IPS-15b (cell line): ENCODE data around the gene RPL13.

ENCODE experiments used
- H3K27me3 ChIP-seq: one replicate; pipeline ENCODE4 v1.6.1; 2013; ENCODE audit warnings: low read length; ENCODE audit not compliant: control insufficient read depth, insufficient read depth
- H3K36me3 ChIP-seq: one replicate; pipeline ENCODE4 v1.6.1; 2013; ENCODE audit warnings: low read length; ENCODE audit not compliant: control insufficient read depth, insufficient read depth
- H3K4me1 ChIP-seq: one replicate; pipeline ENCODE4 v1.6.1; 2013; ENCODE audit warnings: mild to moderate bottlenecking, low read length; ENCODE audit not compliant: control insufficient read depth, insufficient read depth
- H3K4me3 ChIP-seq: one replicate; pipeline ENCODE4 v1.5.1; 2013; ENCODE audit warnings: low read depth, low read length
- H3K9ac ChIP-seq: one replicate; pipeline ENCODE4 v1.6.1; 2013; ENCODE audit warnings: low read depth, mild to moderate bottlenecking, low read length
- H3K9me3 ChIP-seq: one replicate; pipeline ENCODE4 v1.6.1; 2013; ENCODE audit warnings: mild to moderate bottlenecking, low read length; ENCODE audit not compliant: control insufficient read depth, insufficient read depth

RPL13 gene

DNA sequence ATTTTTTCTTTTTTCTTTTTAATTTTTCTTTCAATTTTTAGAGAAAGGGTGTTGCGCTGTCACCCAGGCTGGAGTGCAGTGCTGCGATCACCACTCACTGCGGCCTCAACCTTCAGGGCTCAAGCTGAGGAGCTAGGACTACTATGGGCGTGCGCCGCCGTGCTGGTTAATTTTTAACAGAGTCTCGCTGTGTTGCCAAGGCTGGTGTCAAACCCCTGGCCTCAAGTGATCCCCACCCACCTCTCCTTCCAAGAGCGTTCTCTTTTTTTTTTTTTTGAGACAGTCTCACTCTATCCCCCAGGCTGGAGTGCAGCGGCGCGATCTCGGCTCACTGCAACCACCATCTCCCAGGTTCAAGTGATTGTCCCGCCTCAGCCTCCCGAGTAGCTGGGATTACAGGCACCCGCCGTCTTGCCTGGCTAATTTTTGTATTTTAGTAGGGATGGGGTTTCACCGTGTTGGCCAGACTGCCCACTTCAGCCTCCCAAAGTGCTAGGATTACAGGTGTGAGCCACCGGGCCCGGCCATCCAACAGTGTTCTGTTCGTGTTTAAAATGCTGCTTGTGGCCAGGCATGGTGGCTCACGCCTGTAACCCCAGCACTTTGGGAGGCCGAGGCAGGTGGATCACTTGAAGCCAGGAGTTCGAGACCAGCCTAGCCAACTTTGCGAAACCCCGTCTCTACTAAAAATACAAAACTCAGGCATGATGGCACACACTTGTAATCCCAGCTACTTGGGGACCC, 14.5 kb upstream of the RPL13 start:
- H3K4me3 ChIP-seq = no peak overlapping the region
- H3K9me3 ChIP-seq = no peaks in the 10 kb centered on the region
- H3K9ac ChIP-seq = no peak overlapping the region
- peaks cover 55% of the 10 kb centered on the region for H3K36me3 ChIP-seq
- no peaks in the 10 kb centered on the region for H3K27me3 ChIP-seq
- no peaks in the 10 kb centered on the region for H3K4me1 ChIP-seq

DNA sequence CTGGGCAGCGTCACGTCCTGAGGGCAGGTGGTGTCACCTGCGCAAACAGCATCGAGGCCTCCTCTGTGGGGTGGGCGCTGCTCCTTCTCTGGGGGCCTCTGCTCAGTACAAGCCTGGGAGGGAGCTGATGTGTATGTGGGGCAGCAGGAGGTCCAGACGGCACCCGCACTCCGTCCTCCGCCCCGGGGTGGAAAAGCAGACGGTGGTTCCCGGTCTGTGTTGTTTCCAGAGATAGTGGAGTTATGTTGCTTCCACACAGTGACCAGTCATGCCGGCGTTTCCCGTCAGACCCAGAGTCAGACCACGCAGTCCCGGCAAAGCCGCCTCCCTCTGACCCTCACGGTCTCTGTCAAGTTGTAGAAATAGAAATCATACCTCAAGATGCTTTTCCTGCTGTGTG, 13.7 kb upstream of the RPL13 start:
- H3K36me3 ChIP-seq = peaks cover 58% of the 10 kb centered on the region
- no peaks in the 10 kb centered on the region for H3K4me1 ChIP-seq
- no peaks in the 10 kb centered on the region for H3K27me3 ChIP-seq
- no peak overlapping the region for H3K9ac ChIP-seq
- H3K9me3 ChIP-seq = no peaks in the 10 kb centered on the region
- no peak overlapping the region for H3K4me3 ChIP-seq

DNA sequence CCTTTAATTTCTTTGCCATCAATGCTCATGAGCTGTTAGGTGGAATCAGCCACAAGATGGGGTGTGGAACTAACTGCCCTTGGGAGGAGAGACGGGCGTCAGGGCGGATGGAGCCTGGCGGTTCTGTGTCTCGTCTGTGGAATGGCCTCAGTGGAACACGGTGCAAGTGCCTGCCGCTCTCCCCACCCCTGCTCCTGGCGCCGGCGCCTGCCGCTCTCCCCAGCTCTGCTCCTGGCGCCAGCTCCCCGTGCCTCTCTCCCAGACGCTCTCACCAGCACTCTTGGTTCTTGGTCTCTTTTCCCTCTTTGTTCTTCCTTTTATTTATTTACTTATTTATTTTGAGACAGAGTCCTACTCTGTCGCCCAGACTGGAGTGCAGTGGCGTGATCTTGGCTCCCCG, 13.2 kb upstream of the RPL13 start:
- no peak overlapping the region for H3K4me3 ChIP-seq
- no peaks in the 10 kb centered on the region for H3K9me3 ChIP-seq
- H3K4me1 ChIP-seq = no peaks in the 10 kb centered on the region
- no peak overlapping the region for H3K9ac ChIP-seq
- no peaks in the 10 kb centered on the region for H3K27me3 ChIP-seq
- peaks cover 58% of the 10 kb centered on the region for H3K36me3 ChIP-seq

DNA sequence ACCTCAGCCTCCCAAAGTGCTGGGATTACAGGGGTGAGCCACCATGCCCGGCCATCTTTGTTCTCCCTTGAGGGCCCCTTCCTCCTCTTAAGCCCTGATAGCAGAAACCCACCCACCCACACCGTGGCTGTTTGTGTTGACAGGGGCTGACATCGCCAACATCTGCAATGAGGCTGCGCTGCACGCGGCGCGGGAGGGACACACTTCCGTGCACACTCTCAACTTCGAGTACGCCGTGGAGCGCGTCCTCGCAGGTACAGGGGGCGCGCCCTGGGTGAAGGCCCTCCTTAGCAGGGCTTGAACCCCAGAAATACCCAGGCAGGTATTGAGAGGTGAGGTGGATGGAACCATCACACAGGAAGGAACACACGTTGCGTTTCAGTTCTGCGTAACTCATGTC, 12.6 kb upstream of the RPL13 start:
- no peak overlapping the region for H3K4me3 ChIP-seq
- H3K36me3 ChIP-seq = peaks cover 63% of the 10 kb centered on the region
- no peaks in the 10 kb centered on the region for H3K27me3 ChIP-seq
- no peaks in the 10 kb centered on the region for H3K9me3 ChIP-seq
- H3K4me1 ChIP-seq = no peaks in the 10 kb centered on the region
- no peak overlapping the region for H3K9ac ChIP-seq

DNA sequence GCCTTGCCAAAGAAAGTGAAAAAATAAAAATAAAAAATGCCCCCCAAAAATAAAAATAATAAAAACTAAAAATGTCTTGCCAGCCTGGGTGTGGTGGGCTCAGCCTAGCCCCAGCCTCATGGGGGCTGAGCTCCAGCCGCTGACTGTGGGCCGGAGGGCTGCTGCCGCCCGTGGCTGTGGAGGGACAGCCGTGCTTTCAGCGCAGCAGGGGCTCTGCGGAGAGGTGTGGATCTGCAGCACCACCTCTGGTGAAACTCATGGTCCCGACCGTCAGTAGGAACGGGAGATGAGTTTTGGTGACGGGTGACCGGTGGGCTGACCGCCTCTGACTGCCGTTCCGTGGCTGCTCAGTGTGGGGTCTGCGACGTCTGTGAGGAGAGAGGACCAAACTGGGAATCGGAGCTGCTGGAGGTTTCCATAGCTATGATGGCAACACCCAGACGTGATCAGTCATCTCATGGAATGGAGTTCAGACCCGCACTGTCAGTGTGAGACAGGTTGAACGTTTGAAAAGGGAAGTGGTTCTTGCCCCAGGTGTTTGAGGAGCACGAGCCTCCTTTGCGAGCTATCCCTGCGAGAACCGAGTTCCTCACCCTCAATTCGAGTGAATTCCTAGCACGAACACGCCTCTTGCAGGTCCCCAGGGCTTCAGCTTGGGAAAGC, 12.0 kb upstream of the RPL13 start:
- no peaks in the 10 kb centered on the region for H3K4me1 ChIP-seq
- H3K9me3 ChIP-seq = no peaks in the 10 kb centered on the region
- H3K27me3 ChIP-seq = no peaks in the 10 kb centered on the region
- H3K9ac ChIP-seq = no peak overlapping the region
- peaks cover 65% of the 10 kb centered on the region for H3K36me3 ChIP-seq
- no peak overlapping the region for H3K4me3 ChIP-seq

DNA sequence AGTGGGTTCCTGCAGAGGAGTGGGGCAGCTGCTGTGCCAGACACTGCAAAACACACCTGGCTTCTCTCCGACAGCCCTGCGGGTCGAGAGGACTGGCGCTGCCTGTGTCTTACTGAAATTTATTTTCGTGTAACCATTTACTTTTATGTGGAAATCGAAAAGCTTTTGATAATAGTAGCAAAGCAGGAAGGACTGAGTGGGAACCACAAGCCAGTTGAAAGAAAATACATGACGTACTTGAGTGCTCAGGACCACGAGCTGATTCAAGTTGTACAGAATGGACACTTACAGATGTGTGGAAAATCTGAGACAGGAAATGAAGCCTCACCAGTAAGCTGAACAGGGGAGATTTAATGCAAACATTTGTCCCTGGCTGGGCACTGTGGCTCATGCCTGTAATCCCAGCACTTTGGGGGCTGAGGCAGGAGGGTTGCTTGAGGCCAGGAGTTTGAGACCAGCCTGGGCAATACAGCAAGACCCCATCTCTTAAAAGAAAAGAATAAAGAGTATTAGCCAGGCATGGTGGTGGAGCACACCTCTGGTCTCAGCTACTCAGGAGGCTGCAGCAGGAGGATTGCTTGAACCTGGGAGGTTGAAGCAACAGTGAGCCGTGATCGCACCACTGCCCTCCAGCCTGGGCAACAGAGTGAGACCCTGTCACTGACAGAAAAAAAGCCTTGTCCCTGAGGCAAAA, 11.3 kb upstream of the RPL13 start:
- H3K9me3 ChIP-seq = no peaks in the 10 kb centered on the region
- no peaks in the 10 kb centered on the region for H3K4me1 ChIP-seq
- peaks cover 67% of the 10 kb centered on the region for H3K36me3 ChIP-seq
- no peaks in the 10 kb centered on the region for H3K27me3 ChIP-seq
- no peak overlapping the region for H3K9ac ChIP-seq
- H3K4me3 ChIP-seq = no peak overlapping the region

DNA sequence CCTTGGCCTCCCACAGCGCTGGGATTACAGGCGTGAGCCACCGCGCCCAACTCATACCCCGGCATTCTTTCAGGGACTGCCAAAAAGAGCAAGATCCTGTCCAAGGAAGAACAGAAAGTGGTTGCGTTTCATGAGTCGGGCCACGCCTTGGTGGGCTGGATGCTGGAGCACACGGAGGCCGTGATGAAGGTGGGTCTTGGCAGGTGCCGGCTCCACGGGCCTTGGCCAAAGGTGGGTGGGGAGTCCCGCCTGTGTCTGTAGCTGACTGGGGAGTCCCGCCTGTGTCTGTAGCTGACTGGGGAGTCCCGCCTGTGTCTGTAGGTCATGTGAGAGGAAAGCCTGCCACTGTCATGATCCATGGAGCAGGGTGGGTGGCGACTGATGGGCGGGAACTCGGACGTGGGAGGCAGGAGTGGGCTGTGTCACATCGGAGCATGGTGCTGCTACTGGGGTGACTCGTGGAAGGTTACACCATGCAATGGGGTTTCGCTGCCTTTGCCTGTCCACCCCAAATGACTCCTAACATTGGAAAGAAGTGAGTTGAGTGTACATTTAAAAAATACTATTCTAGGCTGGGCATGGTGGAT, 10.0 kb upstream of the RPL13 start:
- H3K9me3 ChIP-seq = no peaks in the 10 kb centered on the region
- no peak overlapping the region for H3K9ac ChIP-seq
- no peaks in the 10 kb centered on the region for H3K27me3 ChIP-seq
- peaks cover 62% of the 10 kb centered on the region for H3K36me3 ChIP-seq
- no peaks in the 10 kb centered on the region for H3K4me1 ChIP-seq
- no peak overlapping the region for H3K4me3 ChIP-seq

DNA sequence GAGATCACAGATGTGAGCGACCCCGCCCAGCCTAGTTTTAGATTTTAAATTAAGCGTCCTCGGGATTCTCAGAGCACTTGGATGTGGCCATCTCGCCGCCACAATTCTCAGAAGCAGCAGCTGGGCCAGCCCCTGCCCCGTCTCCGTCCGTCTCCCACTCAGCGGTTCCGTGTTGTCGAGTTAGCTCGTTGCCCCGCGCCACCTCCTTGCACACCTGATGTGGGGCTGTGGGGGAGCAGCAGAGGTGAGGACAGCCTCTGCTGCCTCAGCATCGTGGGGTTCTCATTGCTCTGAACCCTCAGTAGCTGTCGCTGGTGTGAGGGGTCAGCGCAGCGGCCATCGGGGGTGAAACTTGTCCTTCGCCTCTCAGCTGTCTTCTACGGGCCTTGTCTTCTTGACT, 8.2 kb upstream of the RPL13 start:
- Histone ChIP-seq H3K9me3 (no peaks in the 10 kb centered on the region), H3K9ac (no peak overlapping the region), H3K36me3 (peaks cover 71% of the 10 kb centered on the region), H3K4me3 (no peak overlapping the region), H3K27me3 (no peaks in the 10 kb centered on the region), H3K4me1 (no peaks in the 10 kb centered on the region)

DNA sequence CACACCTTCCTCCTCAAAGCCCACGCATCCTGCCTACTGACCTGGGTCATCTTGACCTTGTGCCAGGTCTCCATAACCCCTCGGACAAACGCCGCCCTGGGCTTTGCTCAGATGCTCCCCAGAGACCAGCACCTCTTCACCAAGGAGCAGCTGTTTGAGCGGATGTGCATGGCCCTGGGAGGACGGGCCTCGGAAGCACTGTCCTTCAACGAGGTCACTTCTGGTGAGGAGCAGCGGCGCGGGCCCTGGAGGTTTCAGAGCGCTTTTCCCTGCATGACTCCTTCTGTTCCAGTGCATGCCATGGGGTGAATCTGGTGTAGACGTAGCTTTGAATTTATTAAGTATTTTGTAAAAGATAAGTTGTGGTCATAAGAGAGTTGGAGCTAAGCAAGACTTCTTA, 7.6 kb upstream of the RPL13 start:
- Histone ChIP-seq H3K36me3 (peaks cover 69% of the 10 kb centered on the region), H3K9me3 (no peaks in the 10 kb centered on the region), H3K27me3 (no peaks in the 10 kb centered on the region), H3K4me1 (no peaks in the 10 kb centered on the region), H3K4me3 (no peak overlapping the region), H3K9ac (no peak overlapping the region)

DNA sequence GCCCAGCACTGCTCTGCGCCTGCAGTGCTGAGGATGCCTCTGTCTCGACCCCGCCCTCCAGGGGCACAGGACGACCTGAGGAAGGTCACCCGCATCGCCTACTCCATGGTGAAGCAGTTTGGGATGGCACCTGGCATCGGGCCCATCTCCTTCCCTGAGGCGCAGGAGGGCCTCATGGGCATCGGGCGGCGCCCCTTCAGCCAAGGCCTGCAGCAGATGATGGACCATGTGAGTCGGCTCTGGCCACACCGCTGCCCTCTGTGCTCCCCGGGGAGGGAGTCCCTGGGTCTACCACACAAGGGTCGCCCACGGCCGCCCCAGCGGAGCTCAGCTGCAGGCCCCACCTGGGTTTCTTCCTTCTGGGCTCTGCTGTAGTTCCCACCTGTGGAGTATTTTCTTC, 6.7 kb upstream of the RPL13 start:
- H3K36me3 ChIP-seq = peaks cover 62% of the 10 kb centered on the region

DNA sequence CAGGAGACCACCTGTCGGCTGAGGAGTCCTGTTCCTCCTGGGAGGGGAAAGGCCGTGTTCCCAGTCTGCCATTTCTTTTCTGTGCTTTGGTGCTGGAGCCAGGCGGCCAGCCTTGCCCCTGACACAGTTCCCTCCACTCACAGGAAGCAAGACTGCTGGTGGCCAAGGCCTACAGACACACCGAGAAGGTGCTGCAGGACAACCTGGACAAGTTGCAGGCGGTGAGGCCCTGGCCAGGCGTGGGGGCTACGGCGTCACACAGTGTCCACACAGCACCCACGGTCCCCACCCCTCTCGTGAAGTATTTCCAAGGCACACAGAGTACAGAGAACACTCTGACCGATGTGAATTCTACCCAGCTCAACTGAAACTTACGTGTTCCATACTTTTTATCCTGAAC, 6.1 kb upstream of the RPL13 start:
- H3K9ac ChIP-seq = no peak overlapping the region
- peaks cover 57% of the 10 kb centered on the region for H3K36me3 ChIP-seq

More for the DNA sequence above, 6.7 kb upstream of the RPL13 start:
- H3K9ac ChIP-seq = no peak overlapping the region
- H3K9me3 ChIP-seq = no peaks in the 10 kb centered on the region
- no peaks in the 10 kb centered on the region for H3K27me3 ChIP-seq
- H3K4me1 ChIP-seq = no peaks in the 10 kb centered on the region
- no peak overlapping the region for H3K4me3 ChIP-seq

More for the DNA sequence above, 6.1 kb upstream of the RPL13 start:
- H3K27me3 ChIP-seq = no peaks in the 10 kb centered on the region
- no peak overlapping the region for H3K4me3 ChIP-seq
- no peaks in the 10 kb centered on the region for H3K9me3 ChIP-seq
- no peaks in the 10 kb centered on the region for H3K4me1 ChIP-seq
